HuH-7 (cell line): Measurements from ENCODE around the gene TGDS.

Experiments used
- DNase-seq: peaks from one replicate; pipeline ENCODE4 v3.0.0; 2011; ENCODE audit warnings: low spot score

Gene TGDS

GRCh38 chr13:94599877-94600276 lies 3.9 kb upstream of the TGDS start:
- no peak for DNase-seq

GRCh38 chr13:94598281-94598680 lies 2.3 kb upstream of the TGDS start:
- no peak for DNase-seq

DNA sequence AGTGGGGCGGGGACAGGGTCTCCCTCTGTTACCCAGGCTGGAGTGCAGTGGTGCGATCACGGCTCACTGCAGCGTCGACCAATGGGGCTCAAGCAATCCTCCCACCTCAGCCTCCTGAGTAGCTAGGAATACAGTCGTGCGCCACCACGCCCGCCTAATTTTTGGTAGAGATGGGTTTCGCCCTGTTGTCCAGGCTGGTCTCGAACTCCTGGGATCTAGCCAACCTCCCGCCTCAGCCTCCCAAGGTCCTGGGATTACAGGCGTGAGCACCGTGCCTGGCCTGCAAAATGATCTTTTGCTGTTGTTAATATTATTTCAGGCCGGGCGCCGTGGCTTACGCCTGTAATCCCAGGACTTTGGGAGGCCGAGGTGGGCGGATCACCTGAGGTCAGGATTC lies 621 bp upstream of the TGDS start:
- no peak for DNase-seq

DNA sequence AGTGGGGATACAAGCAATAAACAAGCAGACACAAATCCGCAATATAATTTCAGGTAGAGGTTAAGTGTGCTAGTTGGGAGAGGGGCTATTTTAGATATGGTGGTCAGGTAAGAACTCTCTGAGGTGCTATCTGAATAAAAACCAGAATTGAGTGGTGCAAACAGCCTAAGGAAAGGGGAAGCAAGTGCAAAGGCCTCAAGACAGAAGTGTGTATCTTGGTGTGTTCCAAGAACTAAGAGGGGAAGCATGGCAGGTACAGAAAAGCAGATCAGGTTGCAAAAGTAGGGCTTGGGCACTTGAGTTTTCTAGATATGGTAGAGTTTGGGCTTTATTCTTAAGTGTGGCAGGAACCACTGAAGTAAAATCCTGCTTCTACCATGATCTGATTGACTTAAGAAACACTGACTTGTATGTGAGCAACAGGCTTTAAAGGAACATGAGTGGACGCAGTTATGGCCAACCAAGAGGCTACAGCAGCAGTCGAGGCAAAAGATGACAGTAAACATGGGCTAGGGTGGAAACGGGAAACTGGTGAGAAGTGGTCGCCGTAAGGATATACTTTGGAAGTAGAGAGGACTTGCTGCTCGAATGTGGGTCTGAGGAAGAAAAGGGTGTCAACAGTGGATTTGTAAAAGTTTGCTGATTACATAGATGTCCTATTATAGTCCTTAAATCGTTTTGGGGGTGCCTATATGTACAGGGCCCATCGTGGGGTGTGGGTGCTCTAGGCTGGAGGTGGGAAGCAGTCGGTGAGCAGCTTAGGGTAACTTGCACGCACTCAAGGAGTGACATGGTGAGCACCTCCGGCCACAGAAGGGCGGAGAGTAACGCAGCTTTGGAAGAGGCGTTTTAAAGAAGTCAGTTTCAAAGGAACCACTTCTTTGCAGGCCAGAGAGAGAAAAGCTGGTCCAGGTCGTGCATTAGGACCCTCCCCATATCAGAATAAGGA lies 677 bp downstream of the TGDS start:
- no peak for DNase-seq

- DNase-seq, result no peak
These were observed 5.2 kb downstream of the TGDS start for GRCh38 chr13:94590744-94591143.

GRCh38 chr13:94588541-94588940 lies 7.4 kb downstream of the TGDS start:
- DNase-seq, result no peak

- no peak for DNase-seq
These were observed 9.6 kb downstream of the TGDS start for GRCh38 chr13:94586371-94586770.

GRCh38 chr13:94585543-94586101 lies 10.3 kb downstream of the TGDS start:
- no peak for DNase-seq

DNA sequence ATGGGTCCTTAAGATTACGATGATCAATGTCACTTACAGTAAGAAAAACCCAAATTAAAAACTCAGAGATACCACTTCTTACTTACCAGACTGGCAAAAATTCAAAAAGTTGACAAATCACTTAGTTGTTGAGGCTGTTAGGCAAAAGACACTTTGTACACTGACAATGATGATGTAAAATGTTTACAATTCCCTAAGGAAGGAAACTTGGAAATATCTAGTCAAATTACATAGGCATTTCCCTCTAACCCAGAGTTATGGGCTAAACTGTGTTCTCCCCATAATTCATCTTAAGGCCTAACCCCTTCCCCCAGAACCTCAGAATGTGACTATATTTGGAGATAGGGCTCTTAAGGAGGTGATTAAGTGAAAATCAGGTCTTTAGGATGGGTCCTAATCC lies 12.0 kb downstream of the TGDS start:
- DNase-seq, result no peak

DNA sequence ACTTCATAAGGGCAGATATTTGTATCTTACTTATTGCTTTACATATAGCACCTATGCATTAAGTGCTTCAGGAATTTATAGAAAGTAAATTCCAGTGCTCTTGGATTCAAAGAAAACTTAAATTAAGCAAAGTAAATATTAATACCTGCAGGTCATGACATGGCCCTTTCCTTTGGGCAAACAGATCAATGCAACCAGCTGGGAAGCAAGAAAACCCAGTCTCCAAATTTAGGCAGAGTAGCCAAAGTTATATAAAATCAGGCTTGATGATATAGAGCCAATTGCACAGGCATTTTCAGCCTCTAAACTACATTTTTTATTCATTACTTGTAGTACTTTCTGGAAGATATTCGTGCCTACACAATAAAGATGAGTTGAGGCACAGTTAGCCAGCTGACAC lies 16.9 kb downstream of the TGDS start:
- no peak for DNase-seq

DNA sequence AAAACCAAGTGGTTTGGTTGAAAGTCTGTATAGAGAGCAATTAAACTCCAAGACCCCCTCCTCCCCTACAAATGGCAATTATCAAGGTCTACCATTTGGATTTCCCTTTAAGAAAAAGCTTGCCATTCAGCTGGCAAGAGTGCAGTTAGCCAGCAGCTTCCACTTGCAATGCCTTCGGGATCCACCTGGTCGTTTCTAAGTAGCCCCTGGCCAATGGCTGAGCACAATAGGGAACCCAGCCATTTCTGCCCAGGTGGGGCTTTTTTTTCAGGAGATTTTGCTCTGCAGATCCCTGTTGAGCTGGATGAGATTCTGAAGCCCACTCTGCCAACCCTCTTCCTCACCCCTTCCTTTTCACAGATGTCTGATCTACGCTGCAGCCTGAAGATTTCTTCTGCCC lies 26.3 kb downstream of the TGDS start:
- no peak for DNase-seq

GRCh38 chr13:94568443-94568842 lies 27.5 kb downstream of the TGDS start:
- DNase-seq, result no peak

GRCh38 chr13:94567581-94567980 lies 28.4 kb downstream of the TGDS start:
- no peak for DNase-seq

GRCh38 chr13:94561126-94561525 lies 34.8 kb downstream of the TGDS start:
- DNase-seq, result no peak

- DNase-seq, result no peak
These were observed 35.8 kb downstream of the TGDS start for GRCh38 chr13:94560116-94560515.

- DNase-seq, result no peak
These were observed 36.6 kb downstream of the TGDS start for GRCh38 chr13:94559222-94559795.

- no peak for DNase-seq
These were observed 37.2 kb downstream of the TGDS start for GRCh38 chr13:94558716-94559115.

DNA sequence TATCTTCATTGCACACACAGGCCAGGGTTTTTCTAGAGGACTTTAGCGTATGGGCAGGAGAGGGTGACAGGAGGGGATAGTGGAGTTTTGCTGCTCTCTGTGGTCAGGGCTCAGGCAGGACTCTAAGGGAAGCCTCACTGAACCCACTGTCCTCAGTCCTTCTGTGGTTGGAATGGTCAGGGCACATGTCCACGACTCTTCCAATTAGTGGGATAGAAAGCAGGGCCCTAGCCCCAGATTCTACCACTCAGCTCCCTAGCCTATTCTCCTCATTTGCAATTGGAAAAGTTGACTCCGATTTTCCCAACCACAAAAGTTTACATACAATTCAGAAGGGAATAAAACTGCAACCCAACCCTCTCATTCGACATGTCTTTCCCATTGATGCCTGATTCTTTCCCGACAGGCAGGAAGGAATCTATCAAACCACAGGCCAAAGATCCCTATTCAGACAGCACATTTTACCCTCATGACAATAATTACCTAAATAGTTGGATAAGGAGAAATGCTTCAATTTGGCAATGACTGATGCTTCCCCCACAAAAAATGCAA lies 38.2 kb downstream of the TGDS start:
- no peak for DNase-seq

GRCh38 chr13:94556621-94557020 lies 39.3 kb downstream of the TGDS start:
- no peak for DNase-seq

DNA sequence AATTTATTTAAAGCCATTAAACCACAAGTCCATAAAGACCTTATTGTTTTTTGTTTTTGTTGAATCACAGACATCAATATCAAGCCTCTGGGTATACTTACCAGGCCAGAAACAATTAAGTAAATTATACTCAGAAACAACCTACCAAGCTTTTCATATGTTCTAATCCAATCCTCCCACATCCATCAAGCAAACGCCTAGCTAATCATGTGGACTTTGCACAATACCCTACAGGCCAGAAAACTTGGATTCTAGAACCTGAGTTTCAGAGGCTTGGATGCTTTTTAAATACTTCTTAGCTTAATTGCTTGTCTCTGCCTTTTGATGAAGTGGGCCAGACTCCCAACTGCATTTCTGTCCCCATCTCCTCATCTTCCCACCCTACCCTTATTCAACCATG lies 39.9 kb downstream of the TGDS start:
- DNase-seq, result no peak

DNA sequence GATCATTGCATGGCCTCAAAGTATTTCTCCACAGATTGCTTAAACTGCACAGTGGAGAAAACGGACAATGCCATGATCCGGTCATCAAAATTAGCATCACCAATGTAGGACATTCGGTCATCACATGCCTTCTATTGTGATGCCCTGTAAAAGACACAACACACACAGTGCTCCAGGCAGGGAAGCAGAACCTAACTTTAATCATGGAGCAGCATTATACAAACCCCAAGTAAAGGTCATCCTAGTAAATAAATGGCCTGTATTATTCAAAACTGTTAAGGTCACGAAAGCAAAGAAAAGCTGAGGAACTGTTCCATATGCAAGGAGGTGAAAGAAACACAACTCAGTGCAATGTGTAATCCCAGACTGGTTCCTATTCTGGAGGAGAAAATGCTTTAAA lies 42.2 kb downstream of the TGDS start:
- DNase-seq, result no peak

DNA sequence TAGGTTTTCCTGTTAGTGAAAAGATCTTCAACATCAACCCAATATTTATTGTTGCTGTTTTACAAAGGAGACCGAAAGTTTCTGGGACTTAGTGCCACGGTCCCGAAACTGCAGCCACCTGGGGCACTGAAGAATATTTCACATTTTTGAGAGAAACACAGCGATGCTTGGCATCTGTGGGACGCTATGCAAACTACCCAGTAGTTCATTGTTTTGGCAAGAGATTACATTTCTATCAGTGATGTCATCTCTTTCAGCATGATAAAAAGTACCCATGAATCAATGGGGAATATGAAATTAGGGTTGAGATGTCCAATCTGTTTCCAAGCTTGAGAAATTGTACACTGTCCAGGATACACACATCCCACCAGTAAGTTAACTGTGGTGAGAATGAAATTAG lies 43.9 kb downstream of the TGDS start:
- DNase-seq, result no peak
